GM12892 (cell line): Measurements from ENCODE around the gene SIPA1L3.

ENCODE experiments used
- DNase-seq: peaks from one replicate; pipeline ENCODE4 v3.0.0; 2011; ENCODE audit not compliant: insufficient read length
- FAIRE-seq: peaks from 2 replicates; lab custom pipeline; 2011; peaks lifted over from hg19 to GRCh38; lab: Jason Lieb, UNC
- POLR2A ChIP-seq: IDR thresholded peaks from 2 replicates; pipeline ENCODE4 v1.6.1; 2011; ENCODE audit warnings: low read depth, low read length, control low read depth
- POLR2AphosphoS5 ChIP-seq: IDR thresholded peaks from 2 replicates; pipeline ENCODE4 v1.6.1; 2011; ENCODE audit warnings: low read depth, low read length, control low read depth
- TAF1 ChIP-seq: IDR thresholded peaks from 2 replicates; pipeline ENCODE4 v1.6.1; 2011; ENCODE audit warnings: low read depth, mild to moderate bottlenecking, control low read depth, low read length, borderline replicate concordance

Gene SIPA1L3

DNA sequence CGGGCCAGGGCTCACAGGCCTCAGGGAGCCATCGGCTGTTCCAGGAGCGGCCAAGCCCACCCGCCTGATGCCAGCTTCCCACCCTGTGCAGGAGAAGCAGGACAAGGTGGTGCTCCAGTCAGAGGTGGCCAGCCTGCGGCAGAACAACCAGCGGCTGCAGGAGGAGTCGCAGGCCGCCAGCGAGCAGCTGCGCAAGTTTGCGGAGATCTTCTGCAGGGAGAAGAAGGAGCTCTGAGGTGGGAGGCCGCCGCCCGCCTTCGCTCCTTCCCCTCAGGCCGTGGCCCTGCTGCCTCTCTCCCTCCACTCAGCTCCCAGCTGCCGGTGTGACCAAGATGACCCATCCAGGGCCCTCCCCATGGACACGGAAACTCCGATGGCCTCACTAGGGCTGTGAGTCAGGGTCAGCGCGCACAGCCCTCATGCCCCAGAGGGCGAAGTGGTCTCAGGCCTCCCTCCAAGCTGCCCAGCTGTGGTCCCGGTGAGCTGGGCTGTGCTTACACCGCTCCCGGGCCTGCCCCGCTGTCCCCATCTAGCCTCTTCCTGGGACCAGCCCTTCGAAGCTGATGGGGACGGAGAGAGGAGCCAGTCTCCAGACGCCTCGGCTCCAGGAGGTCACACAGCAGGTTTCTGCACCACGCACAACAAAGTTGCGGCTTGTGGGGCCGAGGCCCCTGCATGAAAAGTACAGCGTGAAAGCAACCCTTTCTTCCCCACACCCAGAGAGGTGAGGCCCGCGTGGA lies 299.2 kb downstream of the SIPA1L3 start:
- FAIRE-seq (no peak), DNase-seq (no peak)
- TF ChIP-seq POLR2AphosphoS5 = no peak
- no peak for TF ChIP-seq POLR2A
- no peak for TF ChIP-seq TAF1

DNA sequence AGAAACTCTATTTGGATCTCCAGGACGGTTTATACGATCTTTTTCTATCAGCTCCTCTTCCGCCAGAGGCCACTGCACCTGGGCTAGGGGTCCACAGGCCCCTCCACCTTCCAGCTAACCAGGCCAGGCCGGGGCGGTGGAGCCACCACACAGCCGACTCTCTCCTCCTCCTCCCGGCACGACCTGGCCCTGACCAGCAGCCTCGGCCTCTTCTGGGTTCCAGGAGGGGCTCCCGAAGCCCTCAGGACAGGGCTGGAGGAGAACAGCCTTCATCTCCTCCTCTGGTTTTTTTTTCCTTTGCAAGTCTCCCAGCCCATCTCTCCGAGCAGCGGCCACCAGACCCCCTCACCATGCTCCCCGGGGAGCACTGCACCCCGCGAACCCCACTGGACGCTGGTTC lies 299.9 kb downstream of the SIPA1L3 start:
- TF ChIP-seq TAF1 = no peak
- no peak for TF ChIP-seq POLR2AphosphoS5
- no peak for TF ChIP-seq POLR2A
- FAIRE-seq (no peak), DNase-seq (no peak)

DNA sequence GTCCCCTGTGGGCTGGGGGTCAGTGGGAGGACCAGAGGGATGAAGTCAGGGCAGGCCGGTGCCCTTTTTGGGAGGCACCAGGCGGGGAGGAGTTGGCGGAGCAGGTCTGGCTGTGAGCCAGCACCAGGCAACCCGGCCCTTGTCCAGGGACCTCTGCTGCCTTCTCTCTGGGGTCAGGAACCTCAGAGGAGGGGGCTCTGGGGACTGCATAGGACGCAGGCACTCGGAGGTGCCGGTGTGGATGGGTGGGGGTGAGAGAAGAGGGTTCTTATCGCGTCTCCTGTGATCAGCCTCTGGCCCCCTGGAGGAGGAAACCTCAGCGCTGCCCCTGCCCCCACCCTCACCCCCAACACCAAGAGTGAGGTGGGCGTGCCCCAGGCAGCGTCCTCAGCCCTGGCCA lies 300.5 kb downstream of the SIPA1L3 start:
- FAIRE-seq (no peak), DNase-seq (no peak)

GRCh38 chr19:38208571-38208970 lies 301.6 kb downstream of the SIPA1L3 start:
- no peak for TF ChIP-seq POLR2AphosphoS5
- no peak for DNase-seq
- FAIRE-seq = no peak

More for the DNA sequence above, 300.5 kb downstream of the SIPA1L3 start:
- TF ChIP-seq TAF1 = no peak
- no peak for TF ChIP-seq POLR2AphosphoS5
- TF ChIP-seq POLR2A = no peak

DNA sequence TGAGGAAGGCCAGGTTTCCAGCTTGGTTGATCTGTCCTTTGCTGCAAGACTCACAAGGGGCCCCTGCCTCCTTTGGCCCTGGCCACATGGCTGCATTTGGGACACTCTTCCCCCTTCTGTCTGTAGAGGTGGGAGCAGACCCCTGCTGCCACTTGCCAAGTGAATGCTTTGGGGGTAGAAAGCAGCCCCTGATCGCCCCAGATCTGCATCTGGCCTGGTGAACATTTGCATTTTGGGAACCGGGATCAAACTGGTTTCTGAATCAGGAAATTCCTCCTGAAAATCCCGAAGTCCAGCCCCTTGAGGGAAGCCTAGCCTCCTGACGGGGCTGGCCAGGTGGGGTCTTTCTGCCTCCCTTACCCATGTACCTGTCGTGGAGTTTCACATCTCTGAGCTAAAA lies 302.1 kb downstream of the SIPA1L3 start:
- no peak for TF ChIP-seq POLR2A
- TF ChIP-seq TAF1 = no peak
- TF ChIP-seq POLR2AphosphoS5 = no peak
- DNase-seq (no peak), FAIRE-seq (no peak)

DNA sequence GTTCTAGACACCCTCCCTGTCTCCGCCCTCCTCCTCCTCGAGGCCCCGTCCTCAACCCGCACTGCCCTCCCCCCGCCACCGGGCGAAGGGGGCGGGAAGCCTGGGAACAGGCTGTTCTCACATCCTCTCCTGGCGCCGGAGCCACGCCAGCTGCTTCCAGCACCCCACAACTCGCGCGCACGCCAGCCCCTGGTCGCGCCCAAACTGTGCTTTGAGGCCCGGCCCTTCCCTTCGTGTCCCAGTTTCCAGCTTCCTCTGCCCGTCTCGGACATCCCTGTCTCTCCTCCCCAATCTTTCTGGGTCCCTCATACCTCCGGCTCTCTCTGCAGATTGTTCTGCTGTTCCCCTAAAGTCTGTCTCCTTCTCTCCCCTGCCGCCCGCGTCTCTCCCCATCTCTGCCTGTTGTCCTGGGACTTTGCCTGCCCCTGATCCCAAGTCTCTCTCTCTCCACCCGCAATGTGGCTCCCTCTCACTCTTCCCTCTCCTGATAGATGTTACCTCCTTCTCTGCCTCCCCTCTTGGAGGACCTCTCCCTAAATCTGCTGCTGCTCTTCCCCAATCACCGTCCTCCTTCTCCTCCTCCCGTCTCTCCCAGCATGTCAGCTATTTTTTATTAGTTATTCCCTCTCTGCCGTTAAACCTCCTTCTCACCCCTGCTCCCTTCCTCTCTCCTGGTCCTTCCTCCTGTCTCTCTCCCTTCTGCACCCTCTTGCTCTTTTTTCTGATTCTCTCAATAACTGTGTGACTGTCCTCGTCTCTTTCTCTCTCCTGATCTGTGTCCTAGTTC lies 302.9 kb downstream of the SIPA1L3 start:
- FAIRE-seq (no peak), DNase-seq (no peak)
- TF ChIP-seq TAF1 (no peak), POLR2A (no peak), POLR2AphosphoS5 (no peak)

DNA sequence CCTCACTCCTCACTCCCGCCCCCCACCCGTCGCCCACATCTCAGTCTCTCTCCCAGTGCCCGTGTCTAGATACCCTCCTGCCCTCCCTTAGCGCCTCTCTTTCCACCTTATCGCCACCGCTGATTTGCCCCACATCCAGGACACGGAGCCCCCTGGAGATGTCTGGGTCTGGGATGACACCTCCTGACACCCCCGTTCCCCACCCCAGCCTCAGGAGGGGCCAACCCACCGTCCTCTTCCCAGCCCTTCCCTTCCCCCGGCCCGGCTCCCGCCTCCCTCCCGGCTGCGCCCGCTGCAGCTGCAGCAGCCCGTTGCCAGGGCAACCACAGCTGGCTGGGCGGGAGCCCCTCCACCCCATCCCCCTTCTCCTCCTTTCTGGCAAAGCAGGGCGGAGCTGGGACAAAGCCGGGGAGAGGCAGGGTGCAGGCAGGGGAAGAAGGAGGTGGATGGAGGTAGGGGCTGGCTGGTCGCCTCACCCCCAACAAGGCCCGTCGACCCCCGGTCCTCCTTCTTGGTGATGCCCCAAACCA lies 303.5 kb downstream of the SIPA1L3 start:
- DNase-seq (no peak), FAIRE-seq (no peak)
- TF ChIP-seq TAF1 (no peak), POLR2A (no peak), POLR2AphosphoS5 (no peak)

- TF ChIP-seq POLR2A (no peak), POLR2AphosphoS5 (no peak), TAF1 (no peak)
- DNase-seq = no peak
- no peak for FAIRE-seq
Observed at GRCh38 chr19:38211151-38211591, 304.2 kb downstream of the SIPA1L3 start.

- TF ChIP-seq POLR2AphosphoS5 (no peak), POLR2A (no peak), TAF1 (no peak)
- no peak for DNase-seq
- FAIRE-seq = no peak
Observed at GRCh38 chr19:38211766-38212165, 304.8 kb downstream of the SIPA1L3 start.

DNA sequence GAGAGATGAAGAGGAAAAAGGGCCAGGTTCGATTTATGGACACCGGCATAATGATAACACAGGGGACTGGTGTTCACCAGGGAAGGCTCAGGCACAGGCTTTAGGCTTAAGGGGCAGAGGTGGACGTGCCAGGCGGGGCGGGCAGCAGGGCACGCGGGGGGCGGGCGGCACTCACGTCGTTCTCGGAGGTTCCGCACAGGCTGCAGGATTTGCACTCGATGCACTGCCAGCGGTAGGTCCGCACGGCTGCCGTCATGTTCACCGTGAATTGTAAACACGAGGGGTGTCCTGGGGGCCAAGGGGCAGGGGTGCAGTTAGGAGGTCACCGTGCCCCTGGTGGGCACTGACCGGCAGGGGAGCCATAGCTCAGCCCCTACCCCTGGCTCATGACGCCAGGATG lies 306.5 kb downstream of the SIPA1L3 start:
- no peak for FAIRE-seq
- TF ChIP-seq POLR2AphosphoS5 = no peak
- TF ChIP-seq POLR2A = no peak
- TF ChIP-seq TAF1 = no peak
- DNase-seq = no peak

DNA sequence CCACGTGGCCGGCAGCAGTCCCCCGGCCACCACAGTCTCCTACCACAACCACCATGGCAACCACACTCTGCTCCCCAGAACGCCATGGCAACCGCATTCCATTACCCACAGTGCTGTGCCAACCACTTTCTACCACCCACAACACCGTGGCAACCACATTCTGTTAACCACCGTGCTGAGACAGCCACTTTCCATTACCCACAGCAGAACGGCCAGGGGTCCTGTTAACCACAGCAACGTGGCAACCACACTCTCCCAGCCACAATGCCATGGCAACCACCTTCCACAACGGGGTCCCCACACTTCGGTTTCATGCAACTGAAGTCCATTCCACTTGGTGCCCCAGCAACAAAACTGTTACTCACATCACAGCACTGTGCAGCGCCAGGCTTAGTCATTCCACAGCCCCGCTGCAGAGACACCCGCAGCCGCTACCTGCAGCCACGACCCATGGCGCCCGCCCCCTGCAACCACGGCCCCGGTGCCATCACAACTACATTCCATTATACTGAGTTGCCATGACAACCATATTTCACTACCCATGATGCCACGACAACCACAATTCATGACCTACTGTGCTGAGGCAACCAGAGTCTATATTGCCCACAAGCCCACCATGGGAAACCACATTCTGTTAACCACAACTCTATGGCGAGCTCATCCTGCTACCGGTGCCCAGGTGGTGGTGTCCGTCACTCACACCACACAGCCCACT lies 307.1 kb downstream of the SIPA1L3 start:
- TF ChIP-seq POLR2AphosphoS5 (no peak), POLR2A (no peak), TAF1 (no peak)
- FAIRE-seq (peak; percentile 60), DNase-seq (no peak)
